ENCODE measurements around the gene MTMR8. TPM values are rescaled to one million over a fixed set of nuclear protein-coding genes. Genes with fewer than 3 reads are reported as not detected.
"Not testable (repeated sequence)": the region's sequence is repeated elsewhere in the genome, so short reads cannot be mapped to it uniquely, and the experiment has no call there.

Gene MTMR8
- total RNA-seq (2014; rRNA removed; shearing (Covaris generic)) = 2.7 and 3.4 TPM in 2 replicates

- peak; percentile 73 for DNase-seq (ENCODE audit: low spot score)
Observed at GRCh38 chrX:64394874-64395567, at the start of gene MTMR8. MTMR8 (minus strand) TSS chrX:64395452; CDS start chrX:64395363, 89 bp downstream.

- no peak for DNase-seq (ENCODE audit: low spot score)
Observed at GRCh38 chrX:64439551-64439950, 44.3 kb upstream of the MTMR8 start.

GRCh38 chrX:64437665-64438064 is 42.4 kb upstream of the MTMR8 start:
- no peak for DNase-seq (ENCODE audit: low spot score)

GRCh38 chrX:64437218-64437617 is 42.0 kb upstream of the MTMR8 start:
- DNase-seq (ENCODE audit: low spot score) = no peak

- DNase-seq (ENCODE audit: low spot score) = no peak
Observed at GRCh38 chrX:64428371-64428770, 33.1 kb upstream of the MTMR8 start.

- DNase-seq (ENCODE audit: low spot score) = no peak
Observed at GRCh38 chrX:64427787-64428186, 32.5 kb upstream of the MTMR8 start.

GRCh38 chrX:64427281-64427680 is 32.0 kb upstream of the MTMR8 start:
- DNase-seq (ENCODE audit: low spot score) = no peak

- not testable (repeated sequence) for DNase-seq (ENCODE audit: low spot score)
Observed at GRCh38 chrX:64409730-64410129, 14.5 kb upstream of the MTMR8 start.

- no peak for DNase-seq (ENCODE audit: low spot score)
Observed at GRCh38 chrX:64398088-64398487, 2.8 kb upstream of the MTMR8 start.

GRCh38 chrX:64395568-64395929 is 297 bp upstream of the MTMR8 start:
- DNase-seq (ENCODE audit: low spot score) = no peak

- no peak for DNase-seq (ENCODE audit: low spot score)
Observed at GRCh38 chrX:64394059-64394873, 986 bp downstream of the MTMR8 start.

- DNase-seq (ENCODE audit: low spot score) = no peak
Observed at GRCh38 chrX:64389489-64389888, 5.8 kb downstream of the MTMR8 start.

GRCh38 chrX:64380789-64381188 is 14.5 kb downstream of the MTMR8 start:
- not testable (repeated sequence) for DNase-seq (ENCODE audit: low spot score)

- DNase-seq (ENCODE audit: low spot score) = no peak
Observed at GRCh38 chrX:64379924-64380323, 15.3 kb downstream of the MTMR8 start.

- DNase-seq (ENCODE audit: low spot score) = no peak
Observed at GRCh38 chrX:64377753-64378152, 17.5 kb downstream of the MTMR8 start.

- DNase-seq (ENCODE audit: low spot score) = no peak
Observed at GRCh38 chrX:64352081-64352480, 43.2 kb downstream of the MTMR8 start.

GRCh38 chrX:64350521-64350920 is 44.7 kb downstream of the MTMR8 start:
- DNase-seq (ENCODE audit: low spot score) = no peak

- no peak for DNase-seq (ENCODE audit: low spot score)
Observed at GRCh38 chrX:64350047-64350446, 45.2 kb downstream of the MTMR8 start.

- DNase-seq (ENCODE audit: low spot score) = no peak
Observed at GRCh38 chrX:64342811-64343210, 52.4 kb downstream of the MTMR8 start.

- no peak for DNase-seq (ENCODE audit: low spot score)
Observed at GRCh38 chrX:64338296-64338695, 57.0 kb downstream of the MTMR8 start.

GRCh38 chrX:64334467-64334866 is 60.8 kb downstream of the MTMR8 start:
- DNase-seq (ENCODE audit: low spot score) = no peak

- DNase-seq (ENCODE audit: low spot score) = no peak
Observed at GRCh38 chrX:64330284-64330683, 65.0 kb downstream of the MTMR8 start.

GRCh38 chrX:64321507-64321906 is 73.7 kb downstream of the MTMR8 start:
- no peak for DNase-seq (ENCODE audit: low spot score)

Data from HT-29 (cell line).